HG03354 (cell line): ENCODE measurements around the gene ACTR6.
"Not testable (repeated sequence)": the region's sequence is repeated elsewhere in the genome, so short reads cannot be mapped to it uniquely, and the experiment has no call there.

Experiments
- ATAC-seq: cut with Tn5 transposase; IDR thresholded peaks from one replicate; pipeline ENCODE4 v1.9.1; 2021; ENCODE audit warnings: mild to moderate bottlenecking; ENCODE audit not compliant: unreplicated experiment, poor library complexity, severe bottlenecking

Gene ACTR6

DNA sequence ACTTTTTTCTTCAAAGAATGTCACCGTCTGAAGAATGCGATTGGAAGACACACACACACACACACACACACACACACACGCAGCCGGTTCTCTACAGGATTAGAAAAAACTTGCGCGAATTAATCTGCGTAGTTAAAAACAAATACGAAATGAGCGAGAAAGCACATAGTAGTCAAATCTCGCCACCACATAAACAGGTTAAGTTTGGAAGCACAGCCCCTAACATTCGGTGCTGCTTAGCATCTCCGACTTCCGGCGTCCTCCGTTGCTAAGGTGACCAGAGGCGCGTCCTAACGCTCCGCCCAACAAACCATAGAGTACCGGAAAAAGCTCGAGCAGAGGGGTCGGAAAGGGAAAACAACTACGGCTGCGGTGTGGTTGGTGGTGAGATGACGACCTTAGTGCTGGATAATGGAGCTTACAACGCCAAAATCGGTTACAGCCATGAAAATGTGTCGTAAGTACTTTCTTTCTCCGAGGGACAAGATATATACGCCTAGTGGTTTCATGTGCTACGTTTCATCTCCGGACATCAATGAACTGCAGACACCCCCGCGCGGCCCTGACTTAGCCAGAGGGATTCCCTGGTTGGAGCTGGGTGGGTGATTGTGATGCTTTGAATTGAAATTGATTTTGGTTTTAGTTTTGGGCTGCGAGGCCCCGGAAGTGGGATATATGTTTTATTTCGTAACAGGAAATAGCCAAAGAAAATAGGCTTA lies at the start of gene ACTR6:
Gene ACTR6 (plus strand): TSS at position 353 of the 719 bp plus-strand sequence. CDS start 37 bp downstream, at position 390.
- ATAC-seq: peak; percentile 90

DNA sequence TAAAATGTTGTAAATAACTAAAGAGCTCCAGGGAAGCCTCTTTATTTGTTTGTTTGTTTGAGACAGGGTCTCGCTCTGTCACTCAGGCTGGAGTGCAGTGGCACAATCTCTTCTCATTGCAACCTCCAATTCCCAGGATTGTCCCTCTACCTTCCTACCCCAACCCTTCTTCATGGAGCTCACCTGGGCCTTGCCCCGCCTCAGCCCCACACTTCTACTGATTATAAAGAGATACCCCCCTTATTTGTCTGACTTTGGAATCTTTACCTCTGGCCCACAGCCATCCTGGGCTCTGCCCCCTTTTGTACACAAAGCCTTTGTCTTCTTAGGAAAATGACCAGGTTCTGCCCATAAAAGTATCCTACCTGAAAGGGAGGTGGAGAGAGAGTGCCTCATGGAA lies 48.8 kb upstream of the ACTR6 start:
- no peak for ATAC-seq

DNA sequence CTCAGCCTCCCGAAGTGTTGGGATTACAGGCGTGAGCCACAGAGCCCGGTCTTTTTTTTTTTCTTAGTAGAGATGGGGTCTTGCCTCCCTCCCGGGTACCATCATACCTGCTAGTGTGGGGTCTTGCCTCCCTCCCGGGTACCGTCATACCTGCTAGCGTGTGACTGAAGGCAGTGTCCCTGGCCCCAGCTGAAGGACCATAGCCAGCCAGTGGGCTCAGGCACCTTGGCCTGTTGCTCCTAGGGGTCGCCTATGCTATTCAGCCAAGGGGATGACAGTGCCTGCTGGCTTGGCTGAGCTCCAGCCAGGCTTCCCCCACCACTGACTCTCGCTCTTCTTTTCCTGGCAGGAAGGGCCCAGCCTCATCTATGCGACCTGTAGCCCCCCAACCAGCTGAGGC lies 47.5 kb upstream of the ACTR6 start:
- ATAC-seq: no peak

DNA sequence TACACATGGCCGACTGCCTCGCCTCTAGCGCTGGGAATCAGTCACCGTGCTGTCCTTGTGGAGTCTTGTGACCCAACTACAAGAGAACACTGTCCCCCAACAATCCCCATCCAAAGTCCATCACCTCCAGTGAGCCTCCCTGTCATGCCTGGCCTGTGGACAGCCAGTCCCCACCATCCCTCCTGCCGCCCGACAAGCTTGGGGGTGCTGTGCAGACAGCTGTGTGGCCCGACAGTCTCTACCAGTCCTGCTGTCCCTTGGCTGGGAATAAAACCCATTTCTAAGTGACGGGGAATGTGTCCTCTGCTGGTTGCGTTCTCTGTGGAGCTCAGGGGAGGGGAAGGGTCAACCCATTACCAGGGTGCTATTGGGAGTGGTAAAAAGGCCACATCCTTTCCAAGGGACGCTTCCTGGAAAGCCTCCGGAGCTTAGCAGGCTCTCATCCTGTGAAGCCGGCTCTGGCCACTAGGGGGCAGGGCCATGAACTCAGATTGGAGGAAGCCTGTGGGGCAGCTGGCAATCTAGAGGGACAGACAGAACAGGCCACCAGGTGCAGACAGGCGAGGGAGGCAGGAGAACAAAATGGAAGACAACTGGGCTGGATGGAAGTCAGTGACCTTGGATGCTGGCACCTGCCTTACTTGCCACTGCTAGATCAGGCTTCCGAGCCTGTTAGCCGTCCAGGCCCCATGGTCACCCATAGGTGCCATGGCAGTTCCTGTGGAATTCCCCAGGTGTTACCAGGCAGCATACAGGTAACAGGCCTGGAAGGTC lies 46.0 kb upstream of the ACTR6 start:
- peak; percentile 82 for ATAC-seq

DNA sequence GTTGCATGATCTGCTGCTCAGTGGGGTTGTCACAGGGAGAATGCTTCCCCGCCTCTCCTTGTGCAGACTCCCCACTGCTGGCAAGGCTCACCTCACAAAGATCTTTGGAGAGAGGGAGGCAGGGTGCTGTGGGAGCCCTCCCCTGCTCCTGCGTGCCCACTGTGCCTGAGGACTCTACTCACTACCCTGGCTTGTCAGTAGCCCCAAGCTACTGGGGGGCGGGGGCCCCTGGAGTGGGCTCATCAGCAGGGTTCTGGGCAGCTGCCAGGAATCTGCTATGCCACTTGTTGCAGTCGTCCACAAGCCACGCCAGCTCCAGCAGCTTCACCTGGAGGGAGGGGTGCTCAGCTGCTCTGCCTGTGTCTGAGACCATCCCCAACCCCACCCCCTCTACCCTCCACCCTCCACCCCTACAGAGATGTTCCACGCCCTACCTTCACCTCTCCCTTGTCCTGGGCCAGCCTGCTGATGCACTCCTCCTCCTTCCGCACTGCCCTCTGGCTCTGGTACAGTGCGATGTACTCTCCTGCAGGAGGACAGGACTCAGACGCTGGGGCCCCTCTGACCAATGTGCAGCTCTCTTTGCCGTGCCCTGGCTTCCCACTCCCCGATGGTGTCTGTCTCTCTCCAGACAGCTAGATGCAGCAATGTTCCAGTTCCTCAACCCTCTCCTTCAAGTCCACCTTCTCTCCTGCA lies 43.7 kb upstream of the ACTR6 start:
- ATAC-seq: no peak

DNA sequence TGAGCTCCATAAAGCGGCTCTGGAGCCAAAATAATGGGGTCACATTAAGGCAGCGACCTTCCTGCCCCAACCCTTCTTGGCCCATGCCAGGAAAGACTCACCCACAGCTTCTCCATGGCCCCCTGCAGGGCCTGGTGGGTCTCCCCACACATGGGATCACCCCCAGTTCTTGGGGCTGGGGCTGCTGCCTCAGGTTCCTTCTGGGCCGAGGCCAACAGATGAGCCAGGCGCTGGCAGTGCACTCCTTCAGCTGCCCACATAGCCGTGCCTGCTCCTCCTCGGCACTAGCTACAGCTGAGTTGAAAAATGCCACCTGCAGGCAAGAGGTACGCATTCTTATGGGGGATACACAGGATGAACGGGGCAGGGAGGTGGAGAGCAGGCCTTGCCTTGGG lies 43.2 kb upstream of the ACTR6 start:
- ATAC-seq: no peak

DNA sequence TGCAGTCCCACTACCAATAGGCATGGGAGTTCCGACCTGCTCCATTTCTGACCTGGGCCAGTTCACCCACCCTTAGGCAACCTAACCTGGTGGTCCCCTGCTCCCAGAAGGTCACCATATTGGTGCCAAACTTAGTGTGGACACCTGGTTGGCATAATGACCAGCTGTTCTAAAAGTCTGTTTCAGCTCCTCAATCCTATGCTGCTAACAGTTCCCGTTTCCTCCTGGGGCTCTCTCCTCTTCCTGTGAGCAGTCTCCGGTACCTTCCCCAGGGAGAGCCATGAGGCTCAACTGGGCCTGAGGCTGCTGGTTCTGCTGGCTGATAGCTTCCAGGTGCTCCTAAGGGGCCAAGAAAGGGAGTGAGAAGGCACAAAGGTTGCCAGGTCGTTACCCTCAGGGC lies 42.1 kb upstream of the ACTR6 start:
- ATAC-seq: no peak

DNA sequence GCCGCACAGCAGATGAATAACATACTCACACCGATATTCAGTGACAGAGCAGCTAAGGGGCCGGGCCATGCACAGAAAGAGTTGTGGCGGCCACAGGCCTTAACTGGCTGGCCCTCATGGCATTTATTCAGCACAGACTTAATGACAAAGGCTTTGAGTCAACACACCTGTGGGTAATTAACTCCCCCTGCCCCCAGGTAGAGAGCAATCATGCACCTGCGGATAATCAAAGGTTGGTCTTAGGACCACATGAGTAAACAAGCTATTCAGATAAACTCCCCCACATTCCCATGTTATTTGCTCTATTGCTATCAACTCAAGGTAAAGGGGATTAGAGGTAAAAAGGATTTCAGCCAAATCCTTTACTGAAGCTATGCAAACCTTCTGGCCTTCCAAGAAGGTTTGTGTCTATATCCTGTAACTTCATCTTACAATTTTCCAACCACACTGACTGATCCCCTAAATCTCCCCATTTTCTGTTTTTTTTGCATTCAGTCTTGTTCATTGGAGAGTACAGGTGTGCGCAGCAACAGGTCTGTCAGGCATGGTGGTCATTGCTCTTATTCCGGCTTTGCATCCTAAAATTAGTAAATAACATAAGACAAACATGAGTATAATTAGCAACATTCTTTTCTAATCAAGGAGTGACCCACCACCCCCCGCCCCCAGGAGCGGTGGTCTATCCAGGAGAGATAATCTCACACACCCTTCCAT lies 41.1 kb upstream of the ACTR6 start:
- ATAC-seq: no peak

DNA sequence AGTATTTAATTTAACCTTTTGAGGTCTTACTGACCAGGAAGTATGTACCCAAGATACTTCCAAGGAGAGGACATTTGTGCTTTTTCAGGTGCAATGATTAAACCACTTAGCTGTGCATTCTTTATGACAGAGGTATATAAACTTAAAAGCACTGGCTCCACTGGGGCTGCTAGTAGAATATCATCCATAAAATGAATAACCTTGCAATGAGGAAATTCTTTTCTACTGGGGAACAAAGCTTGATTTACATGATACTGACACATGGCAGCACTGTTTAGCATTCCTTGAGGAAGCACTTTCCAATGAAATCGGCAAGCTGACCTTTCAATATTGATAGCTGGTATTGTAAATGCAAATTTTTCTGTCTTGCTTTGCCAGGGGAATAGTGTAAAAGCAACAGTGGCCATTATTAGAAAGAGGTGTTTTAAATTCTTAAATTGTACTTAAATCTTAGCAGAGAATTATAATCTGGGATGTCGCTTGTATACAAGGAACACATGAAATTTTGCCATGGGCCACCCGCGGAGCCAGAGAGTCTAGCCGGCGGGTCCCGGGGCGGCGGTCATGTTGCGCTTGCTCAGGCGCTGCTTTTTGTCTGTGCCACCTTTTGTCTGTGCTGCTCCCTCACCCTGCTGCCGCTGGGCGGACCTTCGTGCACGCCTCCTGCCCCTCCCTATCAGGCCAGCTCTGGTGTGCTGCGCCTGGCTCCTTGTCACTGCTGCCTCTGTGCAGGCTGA lies 37.0 kb upstream of the ACTR6 start:
- ATAC-seq: peak; percentile 100

DNA sequence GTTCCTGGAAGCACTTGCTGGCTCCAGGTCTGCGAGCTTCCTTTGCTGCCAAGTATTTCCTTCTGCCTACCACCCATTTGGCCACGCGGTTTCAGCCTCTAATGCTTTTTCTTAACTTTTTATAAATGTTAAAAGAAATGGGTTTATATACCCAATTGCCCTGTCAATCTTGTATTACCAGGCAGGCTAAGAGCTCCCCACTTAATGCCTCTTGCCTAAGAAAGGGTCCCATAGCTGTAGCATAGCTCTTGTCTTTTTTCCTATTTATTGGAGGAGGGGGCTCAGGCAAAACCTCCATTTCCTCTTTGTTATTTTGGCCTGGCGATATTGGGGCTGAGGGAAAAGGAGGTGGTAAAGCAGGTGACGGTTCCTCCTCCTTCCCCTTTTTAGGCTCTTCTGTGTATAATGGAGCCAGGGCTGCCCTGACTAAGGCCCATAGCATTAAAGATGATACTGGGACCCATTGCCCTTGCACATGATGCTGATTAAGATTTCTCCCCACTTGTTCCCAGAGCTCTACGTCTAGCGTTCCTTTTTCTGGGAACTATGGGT lies 36.4 kb upstream of the ACTR6 start:
- ATAC-seq: peak; percentile 22

DNA sequence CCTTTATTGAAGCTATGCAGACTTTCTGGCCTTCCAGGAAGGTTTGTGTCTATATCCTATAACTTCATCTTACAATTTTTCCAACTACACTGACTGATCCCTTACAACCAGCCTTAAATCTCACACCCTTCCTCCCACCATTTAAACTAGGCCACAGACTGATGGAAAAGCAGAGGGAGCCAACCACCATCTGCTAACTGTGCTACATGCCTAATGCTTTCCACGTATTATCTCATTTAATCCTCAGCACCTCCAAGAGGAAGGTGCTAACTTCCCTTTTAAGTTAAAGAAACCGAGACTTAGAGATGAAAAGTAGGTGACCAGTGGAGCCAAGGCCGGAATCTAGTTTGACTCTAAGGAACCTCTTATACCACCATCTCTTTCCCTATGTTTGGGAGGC lies 35.3 kb upstream of the ACTR6 start:
- no peak for ATAC-seq

DNA sequence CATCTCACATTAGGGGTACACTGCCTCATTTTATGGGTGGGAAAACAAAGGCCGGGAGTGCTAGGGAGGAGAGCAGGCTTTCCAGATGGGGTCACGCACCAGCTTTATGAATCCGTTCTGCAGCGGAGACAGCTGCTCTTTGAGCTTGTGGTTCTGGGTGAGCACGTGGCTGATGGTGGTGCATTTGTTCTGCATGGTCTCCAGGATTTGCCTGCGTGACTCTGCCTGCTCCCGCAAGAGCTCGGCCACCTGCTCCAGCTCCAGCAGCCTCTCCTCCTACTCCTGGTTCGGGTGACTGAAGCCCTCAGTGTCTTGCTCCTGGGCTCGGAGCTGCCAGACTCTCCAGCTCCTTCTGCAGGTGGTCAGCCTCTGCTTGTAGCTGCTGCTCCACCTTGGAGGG lies 34.4 kb upstream of the ACTR6 start:
- no peak for ATAC-seq

DNA sequence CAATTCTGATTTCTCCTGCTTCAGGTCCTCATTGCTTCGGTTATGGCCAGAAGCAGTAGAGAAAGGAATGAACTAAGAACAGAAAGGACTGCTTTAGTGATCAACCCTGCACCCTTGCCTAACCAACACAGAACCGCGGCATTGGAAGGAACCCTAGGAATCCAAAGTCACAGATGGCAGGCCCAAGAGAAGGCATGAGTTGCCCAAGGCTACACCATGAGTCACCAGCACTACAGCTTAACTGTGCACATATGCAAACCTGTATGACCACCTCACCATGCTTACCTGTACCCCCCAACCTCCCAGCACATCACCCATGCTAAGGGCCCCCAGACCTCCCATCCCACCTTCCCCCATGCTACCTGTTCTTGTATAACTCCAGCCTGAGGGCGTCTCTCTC lies 32.1 kb upstream of the ACTR6 start:
- no peak for ATAC-seq

DNA sequence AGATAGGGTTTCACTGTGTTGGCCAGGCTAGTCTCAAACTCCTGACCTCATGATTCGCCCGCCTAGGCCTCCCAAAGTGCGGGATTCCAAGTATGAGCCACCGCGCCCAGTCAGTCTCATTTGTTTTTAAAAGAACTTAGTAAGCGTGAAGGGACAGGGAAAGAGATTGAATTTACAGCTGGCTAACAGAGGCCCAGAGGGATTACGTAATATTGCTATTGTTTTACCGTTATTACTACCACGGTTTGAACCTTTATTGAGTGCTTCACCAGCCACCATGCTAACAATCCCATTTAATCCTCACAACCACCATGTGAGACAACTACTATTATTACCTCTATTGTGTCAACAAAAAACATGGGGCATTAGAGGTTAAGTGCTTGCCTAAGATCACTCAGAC lies 31.3 kb upstream of the ACTR6 start:
- no peak for ATAC-seq

DNA sequence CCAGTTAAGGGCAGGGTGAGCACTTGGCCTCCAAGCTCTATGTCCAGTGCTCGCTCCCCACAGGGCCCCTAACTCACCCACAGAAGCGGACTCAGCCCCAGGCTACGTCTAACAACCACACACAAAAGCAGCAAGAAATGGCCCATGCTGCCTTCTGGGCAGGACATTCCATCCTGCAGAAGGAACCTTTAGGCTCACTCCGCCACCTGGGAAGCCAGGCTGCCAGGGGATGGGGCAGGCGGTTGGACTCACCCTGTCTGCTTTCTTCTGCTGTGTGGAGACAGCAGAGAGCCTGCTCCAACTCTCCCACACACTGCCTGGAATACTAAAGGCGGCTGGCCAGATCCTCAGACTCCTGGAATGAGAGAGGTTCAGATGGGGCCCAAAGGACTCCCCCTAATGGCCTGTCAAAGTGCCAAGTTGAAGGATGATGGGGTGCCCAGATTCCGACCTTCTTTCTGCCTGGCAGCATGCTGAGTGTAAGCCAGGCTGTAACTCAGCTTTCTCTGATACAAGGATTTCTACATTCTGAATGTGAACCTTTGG lies 30.2 kb upstream of the ACTR6 start:
- no peak for ATAC-seq

DNA sequence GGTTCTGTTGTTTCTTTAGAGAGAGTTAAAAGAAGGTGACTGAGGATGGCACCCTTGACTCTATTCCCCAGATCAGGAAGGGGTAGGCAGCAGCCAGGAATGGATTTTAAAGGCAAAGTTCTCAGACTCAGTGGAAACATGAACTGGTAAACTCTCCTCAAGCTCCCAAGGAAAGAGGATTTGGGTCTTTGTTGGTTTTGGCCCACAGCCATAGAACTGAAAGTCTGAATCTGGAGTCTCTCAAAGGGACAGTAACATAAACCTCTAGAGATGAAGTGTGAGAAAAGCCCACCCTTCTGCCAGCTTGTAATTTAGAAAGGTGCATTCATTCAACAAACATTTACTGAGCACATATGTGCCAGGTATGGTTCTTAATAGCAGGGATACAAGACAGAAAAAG lies 29.4 kb upstream of the ACTR6 start:
- no peak for ATAC-seq

DNA sequence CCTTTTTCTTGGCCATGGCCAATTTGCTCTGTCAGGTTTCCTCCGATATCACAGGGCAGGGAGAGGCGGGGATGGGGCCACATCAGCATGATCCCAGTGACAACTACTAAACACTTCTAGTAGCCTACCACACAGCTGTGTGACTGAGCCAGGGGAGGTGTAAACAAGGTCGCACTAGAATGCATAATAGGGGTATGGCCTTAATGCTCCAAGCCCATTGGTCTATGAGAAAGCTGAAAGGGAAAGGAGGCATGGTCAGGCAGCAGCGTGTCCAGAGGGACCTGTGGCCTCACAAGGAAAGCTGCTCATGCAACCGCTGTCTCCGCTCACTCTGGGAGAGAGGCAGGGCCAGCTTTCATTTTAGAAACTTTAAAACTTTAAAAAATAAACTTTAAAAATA lies 27.5 kb upstream of the ACTR6 start:
- no peak for ATAC-seq

DNA sequence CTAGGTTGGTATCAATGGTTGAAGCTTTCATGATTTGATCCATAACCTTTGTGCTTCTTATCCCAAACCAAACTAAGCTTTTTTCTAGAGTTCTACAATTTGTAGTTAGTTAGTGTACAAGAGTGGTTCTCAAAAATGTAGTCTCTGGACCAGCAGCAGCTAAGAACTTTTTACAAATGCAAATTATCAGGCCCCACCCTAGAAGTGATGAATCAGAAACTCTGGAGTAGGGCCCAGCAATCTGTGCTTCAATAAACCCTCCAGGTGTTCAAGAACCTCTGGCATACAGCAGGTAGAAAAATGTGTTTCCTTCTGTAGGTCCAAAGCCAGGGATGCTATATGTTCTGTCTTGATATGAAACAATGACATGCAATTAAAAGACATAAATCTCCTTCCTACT lies 26.1 kb upstream of the ACTR6 start:
- ATAC-seq: no peak

DNA sequence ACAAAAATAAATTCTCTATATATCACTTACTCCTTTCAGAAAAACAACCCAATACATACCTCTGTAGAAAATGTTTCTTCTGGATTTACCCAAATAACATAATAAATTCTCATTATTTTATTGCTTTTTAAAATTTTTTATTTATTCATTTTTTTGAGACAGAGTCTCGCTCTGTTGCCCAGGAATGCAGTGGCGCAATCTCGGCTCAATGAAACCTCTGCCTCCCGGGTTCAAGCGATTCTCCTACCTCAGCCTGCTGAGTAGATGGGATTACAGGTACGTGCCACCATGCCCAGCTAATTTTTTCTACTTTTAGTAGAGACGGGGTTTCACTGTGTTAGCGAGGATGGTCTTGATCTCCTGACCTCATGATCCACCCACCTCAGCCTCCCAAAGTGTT lies 24.1 kb upstream of the ACTR6 start:
- ATAC-seq: not testable (repeated sequence)
